ENCODE results near the gene DIP2B. TPM values are rescaled to one million over a fixed set of nuclear protein-coding genes. Genes with fewer than 3 reads are reported as not detected.

DIP2B gene
- total RNA-seq, 3 donors from 2014 or later (not counting 1 experiment from before 2014, with no cell fraction given) = 17.2 to 23.2 (median 22.2) TPM

- intact Hi-C loops (cut with micrococcal nuclease) = no loop called here
- Mint-ChIP-seq H3K9me3 (no peaks in the 10 kb centered on the region), H3K36me3 (no peaks in the 10 kb centered on the region), H3K4me3 (no peak overlapping the region), H3K27me3 (ENCODE audit: low read depth in 2 of 2) (no peaks in the 10 kb centered on the region), H3K27ac (no peak overlapping the region), H3K4me1 (peaks cover 4 to 31% of the 10 kb centered on the region in 2 donors)
- Histone ChIP-seq H3K4me3 (ENCODE audit: low read length) (no peak overlapping the region), H3K27ac (ENCODE audit: low read length) (no peak overlapping the region), H3K4me1 (ENCODE audit: control insufficient read depth, insufficient read depth, low read length) (no peaks in the 10 kb centered on the region), H3K9me3 (ENCODE audit: control insufficient read depth, insufficient read depth, low read length) (no peaks in the 10 kb centered on the region), H3K27me3 (ENCODE audit: control insufficient read depth, insufficient read depth, low read length) (no peaks in the 10 kb centered on the region), H3K36me3 (ENCODE audit: control insufficient read depth, insufficient read depth, low read length) (peaks cover 3% of the 10 kb centered on the region)
- WGBS (ENCODE audit: insufficient coverage) = 88% methylated on average over 5 of the region's 5 CpGs
- TF ChIP-seq, protein P1, sequence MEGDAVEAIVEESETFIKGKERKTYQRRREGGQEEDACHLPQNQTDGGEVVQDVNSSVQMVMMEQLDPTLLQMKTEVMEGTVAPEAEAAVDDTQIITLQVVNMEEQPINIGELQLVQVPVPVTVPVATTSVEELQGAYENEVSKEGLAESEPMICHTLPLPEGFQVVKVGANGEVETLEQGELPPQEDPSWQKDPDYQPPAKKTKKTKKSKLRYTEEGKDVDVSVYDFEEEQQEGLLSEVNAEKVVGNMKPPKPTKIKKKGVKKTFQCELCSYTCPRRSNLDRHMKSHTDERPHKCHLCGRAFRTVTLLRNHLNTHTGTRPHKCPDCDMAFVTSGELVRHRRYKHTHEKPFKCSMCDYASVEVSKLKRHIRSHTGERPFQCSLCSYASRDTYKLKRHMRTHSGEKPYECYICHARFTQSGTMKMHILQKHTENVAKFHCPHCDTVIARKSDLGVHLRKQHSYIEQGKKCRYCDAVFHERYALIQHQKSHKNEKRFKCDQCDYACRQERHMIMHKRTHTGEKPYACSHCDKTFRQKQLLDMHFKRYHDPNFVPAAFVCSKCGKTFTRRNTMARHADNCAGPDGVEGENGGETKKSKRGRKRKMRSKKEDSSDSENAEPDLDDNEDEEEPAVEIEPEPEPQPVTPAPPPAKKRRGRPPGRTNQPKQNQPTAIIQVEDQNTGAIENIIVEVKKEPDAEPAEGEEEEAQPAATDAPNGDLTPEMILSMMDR (IDR thresholded peaks at IDR 0.05) = no peak
- ATAC-seq (no peak), DNase-seq (no peak)
These were observed 267.7 kb downstream of the DIP2B start for GRCh38 chr12:50772470-50772869.

- 100% methylated on average over 1 of the region's 2 CpGs for WGBS (ENCODE audit: insufficient coverage)
- intact Hi-C loops (cut with micrococcal nuclease) = no loop called here
- no peak overlapping the region for H3K4me3 ChIP-seq (ENCODE audit: low read length)
- no peaks in the 10 kb centered on the region for H3K9me3 ChIP-seq (ENCODE audit: control insufficient read depth, insufficient read depth, low read length)
- no peak for DNase-seq
- no peaks in the 10 kb centered on the region for H3K9me3 Mint-ChIP-seq
- H3K27me3 ChIP-seq (ENCODE audit: control insufficient read depth, insufficient read depth, low read length) = no peaks in the 10 kb centered on the region
- H3K36me3 ChIP-seq (ENCODE audit: control insufficient read depth, insufficient read depth, low read length) = peaks cover 3% of the 10 kb centered on the region
- ATAC-seq = no peak
- H3K4me1 ChIP-seq (ENCODE audit: control insufficient read depth, insufficient read depth, low read length) = no peaks in the 10 kb centered on the region
- H3K4me3 Mint-ChIP-seq = no peak overlapping the region
- no peak overlapping the region for H3K27ac ChIP-seq (ENCODE audit: low read length)
- no peak overlapping the region for H3K27ac Mint-ChIP-seq
- TF ChIP-seq, protein P1 (IDR thresholded peaks at IDR 0.05) = no peak
- H3K27me3 Mint-ChIP-seq (ENCODE audit: low read depth in 2 of 2) = no peaks in the 10 kb centered on the region
- H3K4me1 Mint-ChIP-seq = peaks cover 4 to 31% of the 10 kb centered on the region in 2 donors
- H3K36me3 Mint-ChIP-seq = no peaks in the 10 kb centered on the region
These were observed 268.1 kb downstream of the DIP2B start for GRCh38 chr12:50772877-50773276.

GRCh38 chr12:50775251-50775650 lies 270.5 kb downstream of the DIP2B start:
- Histone ChIP-seq H3K27ac (ENCODE audit: low read length) (no peak overlapping the region), H3K4me1 (ENCODE audit: control insufficient read depth, insufficient read depth, low read length) (no peaks in the 10 kb centered on the region), H3K9me3 (ENCODE audit: control insufficient read depth, insufficient read depth, low read length) (no peaks in the 10 kb centered on the region), H3K36me3 (ENCODE audit: control insufficient read depth, insufficient read depth, low read length) (peaks cover 3% of the 10 kb centered on the region), H3K27me3 (ENCODE audit: control insufficient read depth, insufficient read depth, low read length) (no peaks in the 10 kb centered on the region), H3K4me3 (ENCODE audit: low read length) (no peak overlapping the region)
- intact Hi-C loops (cut with micrococcal nuclease) = no loop called here
- Mint-ChIP-seq H3K27ac (peak overlapping the region in 1 of 2 donors; percentile 66), H3K27me3 (ENCODE audit: low read depth in 2 of 2) (no peaks in the 10 kb centered on the region), H3K36me3 (no peaks in the 10 kb centered on the region), H3K9me3 (no peaks in the 10 kb centered on the region), H3K4me1 (peaks cover 17 to 36% of the 10 kb centered on the region in 2 donors), H3K4me3 (no peak overlapping the region)
- DNase-seq (no peak), ATAC-seq (no peak)
- no CpG with 5 or more reads among the region's 2 CpGs for WGBS (ENCODE audit: insufficient coverage)
- TF ChIP-seq, protein P1 (IDR thresholded peaks at IDR 0.05) = no peak

Measured in natural killer cell (primary cell).